Endothelial cell of umbilical vein (primary cell): ENCODE results near the gene DEUP1. TPM values are rescaled to one million over a fixed set of nuclear protein-coding genes. Genes with fewer than 3 reads are reported as not detected.
"Not testable (repeated sequence)": the region's sequence is repeated elsewhere in the genome, so short reads cannot be mapped to it uniquely, and the experiment has no call there.

Source experiments
- BruUV-seq: library from RNA; stranded (reverse); fragments of 400-500 nt; replicated peaks from 2 replicates; lab custom pipeline; 2021; lab: Mats Ljungman, UMichigan
- CTCF ChIA-PET: fragments of 300-600, 350-600 bp; sonication (Branson Sonifier 250); formaldehyde crosslinking; loops from one replicate; lab custom pipeline; 2021; ENCODE audit warnings: antibody characterized with exemption, inconsistent platforms; lab: Charles Lee
- POLR2A ChIA-PET: fragments of 300-600, 350-600 bp; sonication (Branson Sonifier 250); formaldehyde crosslinking; loops from one replicate; lab custom pipeline; 2021; ENCODE audit warnings: antibody characterized with exemption, inconsistent platforms; lab: Charles Lee
- DNase-seq: peaks from one replicate; pipeline ENCODE4 v3.0.0-alpha.2; 2011; ENCODE audit warnings: low read depth, low spot score
- FAIRE-seq: peaks from 2 replicates; lab custom pipeline; 2011; peaks lifted over from hg19 to GRCh38; lab: Jason Lieb, UNC
- H2AFZ ChIP-seq: 2 replicates; pipeline ENCODE4 v1.6.0; 2012; ENCODE audit warnings: low read depth, low read length, control low read depth, inconsistent platforms
- H3K27ac ChIP-seq: 2 replicates; pipeline ENCODE4 v1.5.1; 2011; ENCODE audit warnings: low read depth, mild to moderate bottlenecking, control low read depth, low read length, moderate library complexity; ENCODE audit not compliant: insufficient read depth
- H3K27me3 ChIP-seq, 2 experiments: 2 replicates each; pipeline versions ENCODE4 v1.6.0 to v1.6.1; 2011; ENCODE audit warnings: low read length in 2 of 2, mixed read lengths in 1 of 2; ENCODE audit not compliant: control insufficient read depth in 2 of 2, insufficient read depth in 2 of 2
- H3K36me3 ChIP-seq, 2 experiments: 2 replicates in 1 of 2; 3 replicates in 1 of 2; pipeline ENCODE4 v1.5.1; 2011; ENCODE audit warnings: low read length in 2 of 2, mild to moderate bottlenecking in 1 of 2, moderate library complexity in 1 of 2; ENCODE audit not compliant: control insufficient read depth in 2 of 2, insufficient read depth in 2 of 2; ENCODE audit errors: extremely low read depth in 1 of 2
- H3K4me1 ChIP-seq: 3 replicates; pipeline ENCODE4 v1.5.1; 2011; ENCODE audit warnings: mild to moderate bottlenecking, low read length; ENCODE audit not compliant: control insufficient read depth, insufficient read depth; ENCODE audit errors: extremely low read depth
- H3K4me2 ChIP-seq: 2 replicates; pipeline ENCODE4 v1.6.1; 2011; ENCODE audit warnings: low read length, control low read depth, mixed read lengths; ENCODE audit not compliant: insufficient read depth
- H3K4me3 ChIP-seq, 3 experiments: fragments of 200-600 bp in 1 of 3; sonication (generic), shearing (Covaris generic) in 1 of 3; replicated peaks in 1 of 3; 2 replicates each; pipeline ENCODE4 v1.5.1; 2011 to 2016; ENCODE audit warnings: control low read depth in 3 of 3, low read length in 3 of 3, mild to moderate bottlenecking in 2 of 3, inconsistent platforms in 1 of 3, low read depth in 1 of 3, moderate library complexity in 1 of 3; ENCODE audit not compliant: insufficient read depth in 1 of 3
- H3K79me2 ChIP-seq: 2 replicates; pipeline ENCODE4 v1.6.0; 2012; ENCODE audit warnings: low read length, inconsistent platforms; ENCODE audit not compliant: control insufficient read depth, insufficient read depth
- H3K9ac ChIP-seq: replicated peaks from 2 replicates; pipeline ENCODE3; 2011; ENCODE audit warnings: low read length, control low read depth; ENCODE audit not compliant: insufficient read depth; ENCODE audit errors: extremely low read depth
- H3K9me1 ChIP-seq: replicated peaks from 3 replicates; pipeline ENCODE4 v1.6.0; 2011; ENCODE audit warnings: mild to moderate bottlenecking, low read length; ENCODE audit not compliant: control insufficient read depth, insufficient read depth; ENCODE audit errors: extremely low read depth
- H3K9me3 ChIP-seq: replicated peaks from 2 replicates; pipeline ENCODE4 v1.5.1; 2012; ENCODE audit warnings: low read length, inconsistent platforms; ENCODE audit not compliant: control insufficient read depth, insufficient read depth
- H4K20me1 ChIP-seq: replicated peaks from 2 replicates; pipeline ENCODE3; 2011; ENCODE audit warnings: mild to moderate bottlenecking, low read length; ENCODE audit not compliant: control insufficient read depth, insufficient read depth; ENCODE audit errors: extremely low read depth
- EZH2 ChIP-seq: IDR thresholded peaks from 2 replicates; pipeline ENCODE4 v1.6.1; 2012; ENCODE audit warnings: borderline replicate concordance, low read depth, mild to moderate bottlenecking, moderate library complexity, low read length, inconsistent platforms; ENCODE audit not compliant: severe bottlenecking
- FOS ChIP-seq: IDR thresholded peaks from 2 replicates; pipeline ENCODE4 v1.6.1; 2011; ENCODE audit warnings: mild to moderate bottlenecking, low read length, moderate library complexity, borderline replicate concordance; ENCODE audit not compliant: insufficient read depth
- GATA2 ChIP-seq: IDR thresholded peaks from 2 replicates; pipeline ENCODE4 v1.7.0; 2011; ENCODE audit warnings: low read depth, mild to moderate bottlenecking, moderate library complexity, mixed read lengths, low read length; ENCODE audit not compliant: insufficient read length, insufficient read depth
- JUN ChIP-seq: IDR thresholded peaks from 2 replicates; pipeline ENCODE4 v1.6.1; 2011; ENCODE audit warnings: borderline replicate concordance, low read depth; ENCODE audit not compliant: insufficient read length, insufficient read depth
- MAX ChIP-seq: IDR thresholded peaks from 2 replicates; pipeline ENCODE4 v1.6.1; 2011; ENCODE audit not compliant: insufficient read depth, insufficient read length
- MYC ChIP-seq: IDR thresholded peaks from one replicate; pipeline ENCODE4 v1.6.1; 2011; ENCODE audit warnings: mild to moderate bottlenecking, low read depth, low read length
- POLR2A ChIP-seq: IDR thresholded peaks from 2 replicates; pipeline ENCODE4 v1.6.1; 2012; ENCODE audit warnings: low read depth, mild to moderate bottlenecking, control low read depth, low read length
- POLR2AphosphoS5 ChIP-seq: IDR thresholded peaks from 2 replicates; pipeline ENCODE4 v1.6.1; 2012; ENCODE audit warnings: low read depth, mild to moderate bottlenecking, control low read depth, low read length, moderate library complexity; ENCODE audit not compliant: insufficient read depth
- dilution Hi-C: fragments of 300-500 bp; cut with MboI; formaldehyde crosslinking; loops from one replicate; pipeline ENCODE4 v1.15.0; 2019; ENCODE audit warnings: low sequenced_read_pairs; ENCODE audit not compliant: extremely low pct_ligation_motif_present
- intact Hi-C: fragments of 100-400 bp; cut with micrococcal nuclease; formaldehyde crosslinking; loops from one replicate; pipeline ENCODE4 v1.10.0; 2022
- polyA plus RNA-seq, 4 experiments: library from polyadenylated mRNA; depleted of rRNA in 3 of 4; stranded (reverse) in 3 of 4; unstranded in 1 of 4; fragments of >200 nt; gene quantifications; 2 replicates each; pipeline versions ENCODE4 v1.2.1 to v1.2.3, GENCODE V29; 2011 to 2012; ENCODE audit warnings: missing spikeins in 1 of 4
- total RNA-seq: library from RNA; stranded (reverse); gene quantifications from 2 replicates; pipeline ENCODE4 v1.2.3, GENCODE V29; 2021
- TF ChIP-seq, protein P1 (sequence below), 2 donors: IDR thresholded peaks; 1 replicate in 1 of 2; 2 replicates in 1 of 2; pipeline ENCODE4 v1.5.1; 2011; ENCODE audit warnings: low read length in 2 of 2, mild to moderate bottlenecking in 2 of 2, moderate library complexity in 2 of 2, control low read depth in 1 of 2, inconsistent platforms in 1 of 2, low read depth in 1 of 2; ENCODE audit not compliant: insufficient read depth in 1 of 2; ENCODE audit errors: extremely low read depth in 1 of 2

DEUP1 gene
- total and polyA plus RNA-seq, 2 donors (not counting 3 experiments of a cell fraction or from before 2014, with no cell fraction given), result not detected

- TF ChIP-seq JUN (no peak), FOS (no peak), MYC (no peak), GATA2 (no peak), EZH2 (no peak), POLR2AphosphoS5 (no peak), POLR2A (no peak), MAX (no peak)
- TF ChIP-seq, protein P1, sequence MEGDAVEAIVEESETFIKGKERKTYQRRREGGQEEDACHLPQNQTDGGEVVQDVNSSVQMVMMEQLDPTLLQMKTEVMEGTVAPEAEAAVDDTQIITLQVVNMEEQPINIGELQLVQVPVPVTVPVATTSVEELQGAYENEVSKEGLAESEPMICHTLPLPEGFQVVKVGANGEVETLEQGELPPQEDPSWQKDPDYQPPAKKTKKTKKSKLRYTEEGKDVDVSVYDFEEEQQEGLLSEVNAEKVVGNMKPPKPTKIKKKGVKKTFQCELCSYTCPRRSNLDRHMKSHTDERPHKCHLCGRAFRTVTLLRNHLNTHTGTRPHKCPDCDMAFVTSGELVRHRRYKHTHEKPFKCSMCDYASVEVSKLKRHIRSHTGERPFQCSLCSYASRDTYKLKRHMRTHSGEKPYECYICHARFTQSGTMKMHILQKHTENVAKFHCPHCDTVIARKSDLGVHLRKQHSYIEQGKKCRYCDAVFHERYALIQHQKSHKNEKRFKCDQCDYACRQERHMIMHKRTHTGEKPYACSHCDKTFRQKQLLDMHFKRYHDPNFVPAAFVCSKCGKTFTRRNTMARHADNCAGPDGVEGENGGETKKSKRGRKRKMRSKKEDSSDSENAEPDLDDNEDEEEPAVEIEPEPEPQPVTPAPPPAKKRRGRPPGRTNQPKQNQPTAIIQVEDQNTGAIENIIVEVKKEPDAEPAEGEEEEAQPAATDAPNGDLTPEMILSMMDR (IDR thresholded peaks at IDR 0.05; ENCODE audit: extremely low read depth in 1 of 2, insufficient read depth in 1 of 2, low read depth in 1 of 2, low read length in 2 of 2), result no peak
- H3K79me2 ChIP-seq, result no peaks in the 10 kb centered on the region
- no peak overlapping the region for H3K27ac ChIP-seq
- BruUV-seq, result no TSS peak
- intact Hi-C loops, result no loop called here
- no peaks in the 10 kb centered on the region for H4K20me1 ChIP-seq
- dilution Hi-C loops, result no loop called here
- H3K36me3 ChIP-seq, result no peaks in the 10 kb centered on the region
- no peak overlapping the region for H3K4me2 ChIP-seq
- FAIRE-seq (no peak), DNase-seq (no peak)
- no peaks in the 10 kb centered on the region for H3K9me1 ChIP-seq
- H3K4me1 ChIP-seq, result no peaks in the 10 kb centered on the region
- no peak overlapping the region for H3K9ac ChIP-seq
- no peaks in the 10 kb centered on the region for H3K9me3 ChIP-seq
- POLR2A ChIA-PET, result no interaction called here
- H2AFZ ChIP-seq, result no peak overlapping the region
- no peak overlapping the region for H3K4me3 ChIP-seq
- CTCF ChIA-PET, result no interaction called here
- no peaks in the 10 kb centered on the region for H3K27me3 ChIP-seq
Observed at GRCh38 chr11:93303689-93304088, 26.9 kb upstream of the DEUP1 start.

- H3K9me3 ChIP-seq, intact Hi-C loops, H3K9me1 ChIP-seq, BruUV-seq, POLR2A ChIA-PET, CTCF ChIA-PET, FAIRE-seq, H2AFZ ChIP-seq, H3K27me3 ChIP-seq, H3K36me3 ChIP-seq, DNase-seq, H3K9ac ChIP-seq, H3K4me1 ChIP-seq, H3K79me2 ChIP-seq, dilution Hi-C loops, H3K4me2 ChIP-seq, H3K27ac ChIP-seq, H4K20me1 ChIP-seq, H3K4me3 ChIP-seq: not testable (repeated sequence)
Observed at GRCh38 chr11:93314399-93314798, 16.1 kb upstream of the DEUP1 start.
